Muscle layer of duodenum (tissue), 2 donors: ENCODE data around the gene DCTN1.
A peak's percentile ranks its signal among the peaks of the same experiment; 100 is the strongest.

Experiments used
- H3K27ac ChIP-seq: one replicate; pipeline ENCODE4 v1.7.0; 2013; ENCODE audit warnings: mild to moderate bottlenecking, low read length
- H3K27me3 ChIP-seq: one replicate; pipeline ENCODE4 v1.7.0; 2013; ENCODE audit warnings: low read depth, mild to moderate bottlenecking, control low read depth, low read length
- H3K36me3 ChIP-seq, 2 donors: one replicate each; pipeline ENCODE4 v1.7.0; 2013; ENCODE audit warnings: low read length in 2 of 2, control low read depth in 1 of 2, mild to moderate bottlenecking in 1 of 2; ENCODE audit not compliant: insufficient read depth in 2 of 2, control insufficient read depth in 1 of 2
- H3K4me1 ChIP-seq, 2 donors: one replicate each; pipeline ENCODE4 v1.7.0; 2013; ENCODE audit warnings: low read length in 2 of 2, mild to moderate bottlenecking in 2 of 2, control low read depth in 1 of 2, moderate library complexity in 1 of 2; ENCODE audit not compliant: insufficient read depth in 2 of 2, control insufficient read depth in 1 of 2
- H3K4me3 ChIP-seq, 2 donors: one replicate each; pipeline ENCODE4 v1.7.0; 2013; ENCODE audit warnings: low read length in 2 of 2, low read depth in 1 of 2, mild to moderate bottlenecking in 1 of 2
- H3K9me3 ChIP-seq, 2 donors: one replicate each; pipeline ENCODE4 v1.7.0; 2013; ENCODE audit warnings: low read length in 2 of 2, control low read depth in 1 of 2, mild to moderate bottlenecking in 1 of 2; ENCODE audit not compliant: control insufficient read depth in 1 of 2
- donor health status: healthy.

DCTN1 gene

DNA sequence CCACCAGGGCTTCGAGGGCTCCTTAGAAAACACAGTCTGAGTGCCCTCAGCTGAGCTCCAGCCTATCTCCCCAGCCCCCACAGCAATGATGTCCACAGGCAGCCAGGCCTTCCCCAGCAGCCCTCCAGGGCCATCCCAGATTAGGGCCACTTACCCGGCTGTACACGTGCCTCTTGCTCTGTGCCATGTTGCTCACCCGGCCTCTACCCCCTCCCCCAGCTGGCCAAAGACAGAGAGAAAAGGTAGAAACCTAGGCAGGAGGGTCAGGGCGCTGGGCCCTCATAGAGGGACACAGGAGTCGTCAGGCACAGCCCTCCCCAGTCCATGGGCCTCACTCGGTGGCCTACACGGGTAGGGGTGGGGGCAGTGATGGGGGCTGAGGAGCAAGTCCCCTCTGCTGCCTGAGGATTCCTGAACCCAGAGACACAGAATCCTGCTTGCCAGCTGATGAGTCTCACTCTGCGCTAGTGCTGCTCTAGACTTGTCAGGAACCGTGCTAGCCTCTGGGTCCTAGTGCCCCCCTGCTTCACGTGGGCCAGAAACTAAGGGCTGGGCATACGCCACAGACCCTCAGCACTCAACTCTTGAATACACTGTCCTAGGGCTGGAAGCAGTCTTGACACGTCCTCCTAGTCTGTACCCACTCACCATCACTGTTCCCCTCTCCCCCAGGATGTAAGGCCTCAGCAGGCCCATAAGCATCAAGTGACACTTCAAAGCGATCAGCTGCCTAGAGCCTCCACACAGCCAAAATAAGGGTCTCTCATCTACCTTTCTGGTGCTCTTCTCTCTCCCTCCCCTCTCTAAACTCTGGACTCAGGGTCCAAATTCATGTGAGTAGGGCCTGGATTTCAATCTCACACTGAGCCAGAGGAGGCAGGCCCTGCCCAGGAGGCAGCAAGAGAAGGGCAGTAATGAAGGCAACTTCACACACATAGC, at the start of gene DCTN1:
TSS of gene DCTN1 (minus strand) at position 461 of the 939 bp plus-strand sequence. CDS start at position 187, 274 bp downstream.
- Histone ChIP-seq H3K27me3 (no peaks in the 10 kb centered on the region), H3K36me3 (peaks cover 21 to 27% of the 10 kb centered on the region in 2 donors), H3K4me1 (peaks cover 19 to 35% of the 10 kb centered on the region in 2 donors), H3K27ac (peak within 1 kb of the TSS; percentile 20), H3K4me3 (peak within 1 kb of the TSS; percentile 55 to 64), H3K9me3 (no peaks in the 10 kb centered on the region)

DNA sequence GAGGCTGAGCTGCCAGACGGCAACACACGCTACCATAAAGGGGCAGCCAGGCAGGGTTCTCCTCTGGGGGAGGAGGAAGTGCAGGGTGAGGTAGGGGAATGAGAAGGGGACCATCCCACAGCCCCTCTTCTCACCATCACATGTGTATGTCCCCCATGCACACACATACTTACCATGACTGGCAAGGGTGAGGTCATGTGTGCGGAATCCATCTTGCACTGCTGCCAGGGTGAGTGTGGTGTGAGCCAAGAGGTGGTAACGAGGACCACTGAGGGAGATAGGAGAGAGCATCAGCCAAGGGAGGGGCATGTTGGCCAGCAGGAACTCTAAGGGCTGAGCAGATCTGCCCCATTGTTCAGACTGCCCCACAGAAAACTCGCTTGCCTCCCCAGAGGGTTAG, 48.6 kb upstream of the DCTN1 start:
- no peaks in the 10 kb centered on the region for H3K4me1 ChIP-seq
- H3K27ac ChIP-seq, result no peak overlapping the region
- H3K9me3 ChIP-seq, result no peaks in the 10 kb centered on the region
- H3K36me3 ChIP-seq, result peaks cover 31 to 70% of the 10 kb centered on the region in 2 donors
- no peaks in the 10 kb centered on the region for H3K27me3 ChIP-seq
- no peak overlapping the region for H3K4me3 ChIP-seq

DNA sequence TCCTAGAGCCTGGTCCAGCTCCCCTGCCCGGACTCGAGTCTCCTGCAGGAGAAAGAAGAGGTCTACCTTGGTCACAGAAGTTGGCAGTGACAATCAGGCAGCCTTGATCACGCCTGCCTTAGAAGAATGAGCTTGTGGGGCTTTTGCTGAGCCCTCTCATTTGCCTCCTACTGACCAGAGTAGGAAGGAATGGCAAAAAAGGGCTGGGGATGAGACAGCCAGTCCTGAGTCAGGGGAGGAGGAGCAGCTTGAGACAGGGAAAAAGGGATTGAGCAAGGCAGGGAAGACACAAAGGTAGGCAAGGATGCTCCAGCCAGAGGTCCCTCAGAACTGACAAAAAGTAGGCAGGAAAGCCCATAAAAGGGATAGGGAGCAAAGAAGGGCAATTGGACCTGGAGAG, 47.4 kb upstream of the DCTN1 start:
- H3K36me3 ChIP-seq, result peaks cover 31 to 68% of the 10 kb centered on the region in 2 donors

GRCh38 chr2:74426181-74426758, 46.2 kb upstream of the DCTN1 start:
- Histone ChIP-seq H3K9me3 (no peaks in the 10 kb centered on the region), H3K27ac (no peak overlapping the region), H3K27me3 (no peaks in the 10 kb centered on the region), H3K4me3 (no peak overlapping the region), H3K36me3 (peaks cover 31 to 56% of the 10 kb centered on the region in 2 donors), H3K4me1 (peaks cover 0 to 7% of the 10 kb centered on the region in 2 donors)

More for the DNA sequence above, 47.4 kb upstream of the DCTN1 start:
- no peaks in the 10 kb centered on the region for H3K9me3 ChIP-seq
- H3K4me1 ChIP-seq, result no peaks in the 10 kb centered on the region
- H3K27ac ChIP-seq, result no peak overlapping the region
- H3K27me3 ChIP-seq, result no peaks in the 10 kb centered on the region
- H3K4me3 ChIP-seq, result no peak overlapping the region

DNA sequence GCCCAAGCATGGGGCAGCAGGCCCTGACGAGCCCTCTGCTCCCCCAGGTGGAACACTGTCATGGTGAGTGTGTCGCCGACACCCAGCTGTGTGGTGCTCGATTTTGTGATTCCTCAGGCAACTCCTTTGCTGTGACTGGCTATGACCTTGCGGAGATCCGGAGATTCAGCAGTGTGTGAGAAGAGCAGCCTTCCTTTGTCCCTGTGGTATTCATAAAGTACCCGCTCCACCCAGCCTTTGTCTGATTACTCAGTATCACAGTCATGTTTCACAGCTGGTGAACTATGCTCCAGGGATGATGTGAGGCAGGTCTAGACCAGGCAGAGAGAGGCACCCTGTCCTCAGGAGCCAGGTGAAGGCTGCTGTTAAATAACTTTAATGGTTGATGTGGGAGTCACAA, 45.4 kb upstream of the DCTN1 start:
- H3K27me3 ChIP-seq, result no peaks in the 10 kb centered on the region
- peaks cover 31 to 49% of the 10 kb centered on the region in 2 donors for H3K36me3 ChIP-seq
- no peaks in the 10 kb centered on the region for H3K9me3 ChIP-seq
- H3K4me1 ChIP-seq, result peaks cover 0 to 7% of the 10 kb centered on the region in 2 donors
- H3K4me3 ChIP-seq, result no peak overlapping the region
- H3K27ac ChIP-seq, result no peak overlapping the region

DNA sequence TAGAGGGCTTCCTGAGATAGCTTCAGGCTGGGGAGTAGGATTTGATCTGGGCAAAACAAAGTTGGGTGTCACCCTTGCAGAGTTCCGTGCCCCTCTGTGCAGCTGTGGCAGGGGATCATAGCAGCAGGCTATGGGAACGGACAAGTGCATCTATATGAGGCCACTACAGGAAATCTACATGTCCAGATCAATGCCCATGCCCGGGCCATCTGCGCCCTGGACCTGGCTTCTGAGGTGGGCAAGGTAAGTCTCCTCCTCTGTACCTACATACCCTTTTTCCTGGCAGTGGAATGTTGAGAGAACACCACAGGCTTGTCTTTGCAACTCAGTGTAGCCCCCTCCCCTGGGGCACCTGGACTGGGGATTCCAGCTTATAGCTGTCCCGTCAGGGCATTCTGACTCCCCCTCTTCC, 44.9 kb upstream of the DCTN1 start:
- Histone ChIP-seq H3K9me3 (no peaks in the 10 kb centered on the region), H3K27me3 (no peaks in the 10 kb centered on the region), H3K4me1 (peaks cover 0 to 7% of the 10 kb centered on the region in 2 donors), H3K27ac (no peak overlapping the region), H3K36me3 (peaks cover 27 to 44% of the 10 kb centered on the region in 2 donors), H3K4me3 (no peak overlapping the region)

GRCh38 chr2:74424139-74424992, 44.3 kb upstream of the DCTN1 start:
- Histone ChIP-seq H3K4me3 (no peak overlapping the region), H3K27ac (no peak overlapping the region), H3K9me3 (no peaks in the 10 kb centered on the region), H3K4me1 (peaks cover 0 to 7% of the 10 kb centered on the region in 2 donors), H3K36me3 (peaks cover 20 to 38% of the 10 kb centered on the region in 2 donors), H3K27me3 (no peaks in the 10 kb centered on the region)

DNA sequence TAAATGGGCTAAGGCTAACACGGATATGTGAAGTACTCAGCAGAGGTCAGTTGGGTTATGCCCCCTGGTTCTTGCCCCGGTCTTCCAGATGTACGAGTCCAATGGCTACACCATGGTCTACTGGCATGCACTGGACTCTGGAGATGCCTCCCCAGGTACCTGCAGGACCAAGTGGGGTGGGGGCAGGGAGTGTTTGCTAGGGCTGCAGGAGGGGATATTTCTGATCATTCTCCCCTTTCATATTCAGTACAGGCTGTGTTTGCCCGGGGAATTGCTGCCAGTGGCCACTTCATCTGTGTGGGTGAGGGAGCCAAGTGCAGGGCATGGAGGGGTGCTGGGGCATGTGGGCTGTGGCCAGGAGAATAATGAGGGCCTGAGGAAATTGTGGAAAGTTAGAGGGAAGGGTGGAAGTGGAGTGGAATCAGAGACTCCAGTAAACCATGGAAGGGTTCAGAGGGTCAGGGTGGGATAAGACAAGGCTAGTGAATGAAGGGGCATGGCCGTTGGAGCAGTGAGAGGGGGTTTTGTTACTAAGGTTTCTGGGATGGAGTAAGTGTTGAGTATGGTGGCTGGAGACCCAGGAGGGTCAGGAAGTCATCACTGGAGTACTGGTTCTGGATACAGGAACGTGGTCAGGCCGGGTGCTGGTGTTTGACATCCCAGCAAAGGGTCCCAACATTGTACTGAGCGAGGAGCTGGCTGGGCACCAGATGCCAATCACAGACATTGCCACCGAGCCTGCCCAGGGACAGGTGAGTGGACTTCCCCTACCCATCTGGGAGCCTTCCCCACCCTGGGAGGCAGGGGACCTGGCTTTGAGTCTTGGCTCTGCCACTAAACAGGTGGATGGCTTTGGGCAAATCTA, 43.4 kb upstream of the DCTN1 start:
- H3K27me3 ChIP-seq, result no peaks in the 10 kb centered on the region
- H3K36me3 ChIP-seq, result peaks cover 12 to 29% of the 10 kb centered on the region in 2 donors
- H3K9me3 ChIP-seq, result no peaks in the 10 kb centered on the region
- H3K27ac ChIP-seq, result no peak overlapping the region
- peaks cover 0 to 7% of the 10 kb centered on the region in 2 donors for H3K4me1 ChIP-seq
- H3K4me3 ChIP-seq, result no peak overlapping the region

DNA sequence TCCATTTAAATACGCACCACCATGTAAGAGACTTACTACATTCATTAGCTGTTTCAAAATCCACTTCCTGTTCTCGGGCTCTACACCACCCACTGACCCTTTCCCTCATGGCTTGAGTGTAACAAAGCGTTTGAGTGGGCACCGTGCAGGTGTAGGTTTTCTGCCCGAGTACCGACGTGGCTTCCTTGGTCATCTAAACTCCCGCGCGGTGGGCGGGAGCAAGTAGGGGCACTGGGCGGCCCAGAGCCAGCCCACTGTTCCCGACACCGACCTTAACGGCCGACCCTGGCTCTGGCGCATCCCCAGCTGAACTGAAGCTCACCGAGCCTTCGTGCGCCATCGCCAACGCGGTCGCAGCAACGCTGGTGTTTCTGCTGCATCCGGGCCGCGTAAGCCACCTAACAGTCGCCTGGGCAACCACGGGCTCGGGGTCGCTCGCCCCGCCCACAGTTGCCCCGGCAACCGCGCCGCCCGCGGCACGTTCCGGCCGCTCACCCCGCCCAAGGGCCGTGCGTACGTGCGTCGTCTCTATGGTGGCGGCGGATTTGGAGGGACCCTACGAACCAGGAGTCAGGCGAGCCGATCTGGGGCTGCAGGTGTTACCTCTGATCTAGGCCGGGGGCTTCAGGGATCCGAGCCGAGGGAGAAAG, 41.2 kb upstream of the DCTN1 start, which contains the start of the genes C2orf81 and WDR54:
TSS of gene C2orf81 (minus strand) at position 399 of the 650 bp plus-strand sequence. CDS start at position 340, 59 bp downstream.
TSS of gene WDR54 (plus strand) at position 510 of the 650 bp plus-strand sequence. CDS start 424 bp downstream, outside the sequence.
- Histone ChIP-seq H3K27ac (peak within 1 kb of the TSS; percentile 36), H3K4me1 (peaks cover 0 to 7% of the 10 kb centered on the region in 2 donors), H3K9me3 (no peaks in the 10 kb centered on the region), H3K36me3 (peaks cover 0 to 8% of the 10 kb centered on the region in 2 donors), H3K4me3 (peak within 1 kb of the TSS; percentile 75 to 90), H3K27me3 (no peaks in the 10 kb centered on the region)
